Measurements from ENCODE around the gene GAK. TPM values are rescaled to one million over a fixed set of nuclear protein-coding genes. Genes with fewer than 3 reads are reported as not detected.

The GAK gene
- total RNA-seq, 1 donor from 2014 or later: 86.9 TPM

GRCh38 chr4:826508-827208, 105.5 kb downstream of the GAK start:
- Histone ChIP-seq H3K4me1 (ENCODE audit: insufficient read depth, low read length) (no peaks in the 10 kb centered on the region), H2AFZ (ENCODE audit: low read depth, low read length) (no peak overlapping the region), H3K4me3 (ENCODE audit: insufficient read depth, low read depth, low read length) (no peak overlapping the region), H3K9me3 (ENCODE audit: insufficient read depth, low read depth, low read length) (no peaks in the 10 kb centered on the region), H3K79me2 (ENCODE audit: insufficient read depth, low read length) (no peaks in the 10 kb centered on the region), H4K20me1 (ENCODE audit: insufficient read depth, low read length) (peaks cover 17% of the 10 kb centered on the region), H3K27me3 (ENCODE audit: insufficient read depth, low read length) (peaks cover 46% of the 10 kb centered on the region), H3K36me3 (ENCODE audit: insufficient read depth, low read length) (no peaks in the 10 kb centered on the region), H3K27ac (ENCODE audit: low read depth, low read length) (no peak overlapping the region), H3K9ac (ENCODE audit: low read length) (no peak overlapping the region), H3K4me2 (ENCODE audit: low read length) (no peak overlapping the region)
- H3K4me1 Mint-ChIP-seq (ENCODE audit: low read depth, unreplicated experiment): peaks cover 2% of the 10 kb centered on the region
- no peaks in the 10 kb centered on the region for H3K36me3 Mint-ChIP-seq (ENCODE audit: low read depth, unreplicated experiment)
- TF ChIP-seq EZH2 (IDR thresholded peaks at IDR 0.05; ENCODE audit: insufficient read depth, low read length) (peak; percentile 96), CTCF (IDR thresholded peaks at IDR 0.05; ENCODE audit: insufficient read depth, low read depth, low read length) (no peak)
- no peak overlapping the region for H3K27ac Mint-ChIP-seq (ENCODE audit: unreplicated experiment)
- FAIRE-seq (no peak), DNase-seq (ENCODE audit: low read depth) (no peak)
- H3K9me3 Mint-ChIP-seq (ENCODE audit: unreplicated experiment): peaks cover 6% of the 10 kb centered on the region
- H3K4me3 Mint-ChIP-seq (ENCODE audit: unreplicated experiment): no peak overlapping the region
- peaks cover 48% of the 10 kb centered on the region for H3K27me3 Mint-ChIP-seq (ENCODE audit: low read depth, unreplicated experiment)

GRCh38 chr4:825971-826330, 106.2 kb downstream of the GAK start, which contains the start of gene CPLX1:
Gene CPLX1 (minus strand): TSS chr4:826129. CDS start chr4:824522, 1,607 bp downstream.
- H3K4me1 ChIP-seq (ENCODE audit: insufficient read depth, low read length): no peaks in the 10 kb centered on the region
- H3K9ac ChIP-seq (ENCODE audit: low read length): no peak within 1 kb of the TSS
- DNase-seq (ENCODE audit: low read depth) (no peak), FAIRE-seq (no peak)
- H3K36me3 Mint-ChIP-seq (ENCODE audit: low read depth, unreplicated experiment): no peaks in the 10 kb centered on the region
- H3K4me1 Mint-ChIP-seq (ENCODE audit: low read depth, unreplicated experiment): peaks cover 2% of the 10 kb centered on the region
- H3K36me3 ChIP-seq (ENCODE audit: insufficient read depth, low read length): no peaks in the 10 kb centered on the region
- no peaks in the 10 kb centered on the region for H3K79me2 ChIP-seq (ENCODE audit: insufficient read depth, low read length)
- H3K27me3 ChIP-seq (ENCODE audit: insufficient read depth, low read length): peaks cover 46% of the 10 kb centered on the region
- no peak within 1 kb of the TSS for H3K4me3 Mint-ChIP-seq (ENCODE audit: unreplicated experiment)
- peaks cover 17% of the 10 kb centered on the region for H4K20me1 ChIP-seq (ENCODE audit: insufficient read depth, low read length)
- H2AFZ ChIP-seq (ENCODE audit: low read depth, low read length): no peak within 1 kb of the TSS
- peaks cover 6% of the 10 kb centered on the region for H3K9me3 Mint-ChIP-seq (ENCODE audit: unreplicated experiment)
- no peak for TF ChIP-seq CTCF (IDR thresholded peaks at IDR 0.05; ENCODE audit: insufficient read depth, low read depth, low read length)
- no peak for TF ChIP-seq EZH2 (IDR thresholded peaks at IDR 0.05; ENCODE audit: insufficient read depth, low read length)
- H3K4me3 ChIP-seq (ENCODE audit: insufficient read depth, low read depth, low read length): no peak within 1 kb of the TSS
- H3K9me3 ChIP-seq (ENCODE audit: insufficient read depth, low read depth, low read length): no peaks in the 10 kb centered on the region
- no peak within 1 kb of the TSS for H3K27ac ChIP-seq (ENCODE audit: low read depth, low read length)
- H3K4me2 ChIP-seq (ENCODE audit: low read length): peak within 1 kb of the TSS; percentile 62
- peaks cover 55% of the 10 kb centered on the region for H3K27me3 Mint-ChIP-seq (ENCODE audit: low read depth, unreplicated experiment)
- no peak within 1 kb of the TSS for H3K27ac Mint-ChIP-seq (ENCODE audit: unreplicated experiment)

All from astrocyte (in vitro differentiated cells and primary cell).